OCI-LY1 (cell line): ENCODE results near the gene TEX10.

ENCODE experiments used
- H2AFZ ChIP-seq: fragments of 200-600 bp; sonication (generic), shearing (Covaris generic); 2 replicates; pipeline ENCODE4 v1.6.0; 2014; ENCODE audit warnings: antibody characterized with exemption, mild to moderate bottlenecking, low read length
- H3F3A ChIP-seq: fragments of 200-600 bp; sonication (generic), shearing (Covaris generic); 2 replicates; pipeline ENCODE4 v1.6.0; 2014; ENCODE audit warnings: mild to moderate bottlenecking, antibody characterized with exemption, low read length, moderate library complexity; ENCODE audit not compliant: insufficient read depth
- H3K27ac ChIP-seq: fragments of 200-600 bp; sonication (generic); 2 replicates; pipeline ENCODE4 v1.5.1; 2014; ENCODE audit warnings: low read length, mixed run types, mild to moderate bottlenecking, low read depth; ENCODE audit not compliant: poor library complexity, severe bottlenecking
- H3K27me3 ChIP-seq: fragments of 200-600 bp; sonication (generic); 2 replicates; pipeline ENCODE4 v1.6.0; 2014; ENCODE audit warnings: antibody characterized with exemption, mild to moderate bottlenecking, low read length, moderate library complexity; ENCODE audit not compliant: insufficient read depth
- H3K36me3 ChIP-seq: fragments of 200-600 bp; sonication (generic); 2 replicates; pipeline ENCODE4 v1.6.1; 2014; ENCODE audit warnings: mild to moderate bottlenecking, antibody characterized with exemption, low read length, moderate library complexity, mixed read lengths; ENCODE audit not compliant: insufficient read depth
- H3K4me1 ChIP-seq: fragments of 200-600 bp; sonication (generic); 2 replicates; pipeline ENCODE4 v1.5.1; 2014; ENCODE audit warnings: mild to moderate bottlenecking, low read length, moderate library complexity; ENCODE audit not compliant: insufficient read depth, severe bottlenecking
- H3K4me2 ChIP-seq: fragments of 200-600 bp; sonication (generic), shearing (Covaris generic); 2 replicates; pipeline ENCODE4 v1.6.1; 2014; ENCODE audit warnings: low read length
- H3K4me3 ChIP-seq: fragments of 200-600 bp; sonication (generic); 2 replicates; pipeline ENCODE4 v1.5.1; 2014; ENCODE audit warnings: low read length, low read depth, mild to moderate bottlenecking, mixed read lengths; ENCODE audit not compliant: poor library complexity, severe bottlenecking
- H3K79me2 ChIP-seq: fragments of 200-600 bp; shearing (Covaris generic); 2 replicates; pipeline ENCODE4 v1.6.1; 2016; ENCODE audit warnings: mixed run types, low read length, mixed read lengths; ENCODE audit not compliant: insufficient read depth
- H3K9ac ChIP-seq: fragments of 200-600 bp; sonication (generic), shearing (Covaris generic); 2 replicates; pipeline ENCODE4 v1.6.1; 2014; ENCODE audit warnings: mild to moderate bottlenecking, low read length, mixed read lengths
- H3K9me2 ChIP-seq: fragments of 200-600 bp; sonication (generic), shearing (Covaris generic); 2 replicates; pipeline ENCODE4 v1.6.1; 2014; ENCODE audit warnings: low read depth, mild to moderate bottlenecking, low read length, mixed read lengths
- H3K9me3 ChIP-seq: fragments of 200-600 bp; shearing (Covaris generic); 2 replicates; pipeline ENCODE4 v1.6.1; 2014; ENCODE audit warnings: low read length, mixed read lengths
- H4K20me1 ChIP-seq: fragments of 200-600 bp; sonication (generic), shearing (Covaris generic); 2 replicates; pipeline ENCODE4 v1.6.0; 2016; ENCODE audit warnings: mild to moderate bottlenecking, low read length; ENCODE audit not compliant: insufficient read depth
- EZH2 ChIP-seq: fragments of 200-600 bp; sonication (generic), shearing (Covaris generic); IDR thresholded peaks from 2 replicates; pipeline ENCODE4 v1.8.0; 2017; ENCODE audit warnings: borderline replicate concordance, mixed run types, mild to moderate bottlenecking, antibody characterized with exemption, low read length, moderate library complexity, mixed read lengths
- TF ChIP-seq, protein P1 (sequence below): fragments of 200-600 bp; sonication (generic), shearing (Covaris generic); IDR thresholded peaks from 2 replicates; pipeline ENCODE4 v1.5.1; 2017; ENCODE audit warnings: mild to moderate bottlenecking, antibody characterized with exemption, low read length, moderate library complexity, mixed read lengths

The TEX10 gene

GRCh38 chr9:100317706-100318105 is 35.0 kb downstream of the TEX10 start:
- no peak for TF ChIP-seq EZH2
- TF ChIP-seq, protein P1, sequence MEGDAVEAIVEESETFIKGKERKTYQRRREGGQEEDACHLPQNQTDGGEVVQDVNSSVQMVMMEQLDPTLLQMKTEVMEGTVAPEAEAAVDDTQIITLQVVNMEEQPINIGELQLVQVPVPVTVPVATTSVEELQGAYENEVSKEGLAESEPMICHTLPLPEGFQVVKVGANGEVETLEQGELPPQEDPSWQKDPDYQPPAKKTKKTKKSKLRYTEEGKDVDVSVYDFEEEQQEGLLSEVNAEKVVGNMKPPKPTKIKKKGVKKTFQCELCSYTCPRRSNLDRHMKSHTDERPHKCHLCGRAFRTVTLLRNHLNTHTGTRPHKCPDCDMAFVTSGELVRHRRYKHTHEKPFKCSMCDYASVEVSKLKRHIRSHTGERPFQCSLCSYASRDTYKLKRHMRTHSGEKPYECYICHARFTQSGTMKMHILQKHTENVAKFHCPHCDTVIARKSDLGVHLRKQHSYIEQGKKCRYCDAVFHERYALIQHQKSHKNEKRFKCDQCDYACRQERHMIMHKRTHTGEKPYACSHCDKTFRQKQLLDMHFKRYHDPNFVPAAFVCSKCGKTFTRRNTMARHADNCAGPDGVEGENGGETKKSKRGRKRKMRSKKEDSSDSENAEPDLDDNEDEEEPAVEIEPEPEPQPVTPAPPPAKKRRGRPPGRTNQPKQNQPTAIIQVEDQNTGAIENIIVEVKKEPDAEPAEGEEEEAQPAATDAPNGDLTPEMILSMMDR: no peak
- Histone ChIP-seq H3K4me3 (no peak overlapping the region), H3K4me1 (no peaks in the 10 kb centered on the region), H3K4me2 (no peak overlapping the region), H3K27ac (no peak overlapping the region), H3K27me3 (no peaks in the 10 kb centered on the region), H3K9me3 (peaks cover 6% of the 10 kb centered on the region), H3K36me3 (peaks cover 92% of the 10 kb centered on the region), H3K9ac (no peak overlapping the region), H3K79me2 (0 out of 2 replicates have a peak, but pooled peaks cover 12% of the 10 kb centered on the region), H2AFZ (no peak overlapping the region), H3F3A (no peaks in the 10 kb centered on the region), H3K9me2 (no peaks in the 10 kb centered on the region), H4K20me1 (no peaks in the 10 kb centered on the region)

DNA sequence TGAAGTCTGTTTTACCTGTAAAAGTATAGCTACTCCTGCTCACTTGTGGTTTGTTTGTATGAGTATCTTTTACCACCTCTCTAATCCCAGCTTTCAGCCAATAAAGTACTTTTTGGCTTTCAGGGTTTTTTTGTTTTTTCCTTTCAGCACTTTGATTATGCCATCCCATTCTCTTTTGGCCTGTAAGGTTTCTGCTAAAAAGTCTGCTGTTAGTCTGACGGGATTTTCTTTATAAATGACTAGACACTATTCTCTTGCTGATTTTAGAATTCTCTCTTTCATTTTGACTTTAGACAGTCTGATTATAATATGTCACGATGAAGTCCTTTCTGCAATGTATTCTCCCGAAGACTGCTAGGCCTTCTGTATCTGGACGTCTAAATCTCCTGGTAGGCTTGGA is 37.2 kb downstream of the TEX10 start:
- Histone ChIP-seq H3K9ac (no peak overlapping the region), H3K9me3 (peaks cover 6% of the 10 kb centered on the region), H3K4me1 (no peaks in the 10 kb centered on the region), H3K27ac (no peak overlapping the region), H3F3A (no peaks in the 10 kb centered on the region), H3K36me3 (peaks cover 94% of the 10 kb centered on the region), H2AFZ (no peak overlapping the region), H3K27me3 (no peaks in the 10 kb centered on the region), H3K9me2 (no peaks in the 10 kb centered on the region), H3K79me2 (0 out of 2 replicates have a peak, but pooled peaks cover 12% of the 10 kb centered on the region), H4K20me1 (no peaks in the 10 kb centered on the region), H3K4me3 (no peak overlapping the region), H3K4me2 (no peak overlapping the region)
- TF ChIP-seq, protein P1: no peak
- TF ChIP-seq EZH2: no peak

- 0 out of 2 replicates have a peak, but pooled peaks cover 3% of the 10 kb centered on the region for H3K79me2 ChIP-seq
- H3K4me1 ChIP-seq: no peaks in the 10 kb centered on the region
- no peaks in the 10 kb centered on the region for H4K20me1 ChIP-seq
- H3F3A ChIP-seq: no peaks in the 10 kb centered on the region
- H3K27me3 ChIP-seq: no peaks in the 10 kb centered on the region
- no peak overlapping the region for H3K27ac ChIP-seq
- no peak overlapping the region for H2AFZ ChIP-seq
- no peaks in the 10 kb centered on the region for H3K9me2 ChIP-seq
- peaks cover 2% of the 10 kb centered on the region; the same call in 1 of the 2 replicates for H3K9me3 ChIP-seq
- H3K4me2 ChIP-seq: no peak overlapping the region
- H3K36me3 ChIP-seq: peaks cover 99% of the 10 kb centered on the region
- TF ChIP-seq EZH2: no peak
- TF ChIP-seq, protein P1: no peak
- H3K4me3 ChIP-seq: no peak overlapping the region
- H3K9ac ChIP-seq: no peak overlapping the region
These were observed 42.8 kb downstream of the TEX10 start for GRCh38 chr9:100309992-100310391.
